GM23338 (cell line): ENCODE measurements around the gene ZCCHC13. TPM values are rescaled to one million over a fixed set of nuclear protein-coding genes. Genes with fewer than 3 reads are reported as not detected.

Experiments used
- ATAC-seq: fragments of 200-7000 bp; cut with Tn5 transposase; 3 replicates; pipeline ENCODE4 v1.9.1; 2020
- DNase-seq: peaks from one replicate; pipeline ENCODE4 v3.0.0-alpha.2; 2015; ENCODE audit warnings: low spot score
- H2AFZ ChIP-seq: fragments of 200-600 bp; sonication (generic); 2 replicates; pipeline ENCODE4 v1.8.0; 2016; ENCODE audit warnings: antibody characterized with exemption, mild to moderate bottlenecking, moderate library complexity
- H3F3A ChIP-seq: fragments of 200-600 bp; sonication (generic); replicated peaks from 2 replicates; pipeline ENCODE4 v1.8.0; 2017; ENCODE audit warnings: antibody characterized with exemption, mixed run types, low read depth
- H3K27ac ChIP-seq: fragments of 200-600 bp; sonication (generic); 2 replicates; pipeline ENCODE4 v1.6.1; 2016; ENCODE audit warnings: low read depth
- H3K27me3 ChIP-seq: fragments of 200-600 bp; sonication (generic); 2 replicates; pipeline ENCODE4 v1.8.0; 2016; ENCODE audit warnings: mild to moderate bottlenecking, mixed run types, moderate library complexity; ENCODE audit not compliant: insufficient read depth
- H3K36me3 ChIP-seq: fragments of 200-600 bp; sonication (generic); 2 replicates; pipeline ENCODE4 v1.8.0; 2016; ENCODE audit warnings: mild to moderate bottlenecking; ENCODE audit not compliant: insufficient read depth
- H3K4me1 ChIP-seq: fragments of 200-600 bp; sonication (generic); 2 replicates; pipeline ENCODE4 v1.8.0; 2016; ENCODE audit warnings: mild to moderate bottlenecking, moderate library complexity; ENCODE audit not compliant: insufficient read depth
- H3K4me2 ChIP-seq: fragments of 200-600 bp; sonication (generic); 2 replicates; pipeline ENCODE4 v1.7.1; 2017; ENCODE audit warnings: mixed run types
- H3K4me3 ChIP-seq: fragments of 200-600 bp; sonication (generic); 2 replicates; pipeline ENCODE4 v1.6.1; 2016; ENCODE audit warnings: mixed run types
- H3K79me2 ChIP-seq: fragments of 200-600 bp; sonication (generic); replicated peaks from 2 replicates; pipeline ENCODE4 v1.8.0; 2017; ENCODE audit warnings: mild to moderate bottlenecking; ENCODE audit not compliant: insufficient read depth
- H3K9me2 ChIP-seq: fragments of 200-600 bp; sonication (generic); 2 replicates; pipeline ENCODE4 v1.8.0; 2017; ENCODE audit not compliant: insufficient read depth
- H4K20me1 ChIP-seq: fragments of 200-600 bp; sonication (generic); replicated peaks from 2 replicates; pipeline ENCODE4 v1.8.0; 2017; ENCODE audit warnings: mild to moderate bottlenecking; ENCODE audit not compliant: insufficient read depth
- H3K27ac Mint-ChIP-seq: 2 replicates; pipeline ENCODE4 v1.8.0; 2020; ENCODE audit warnings: inconsistent platforms, mild to moderate bottlenecking, moderate library complexity, mixed read lengths
- H3K27me3 Mint-ChIP-seq: 3 replicates; pipeline ENCODE4 v1.8.0; 2022; ENCODE audit warnings: low read depth, mild to moderate bottlenecking, moderate library complexity, mixed read lengths, inconsistent platforms; ENCODE audit not compliant: insufficient read depth, poor library complexity
- H3K36me3 Mint-ChIP-seq: 3 replicates; pipeline ENCODE4 v1.8.0; 2021; ENCODE audit warnings: low read depth, mild to moderate bottlenecking, inconsistent platforms, moderate library complexity, mixed read lengths
- H3K4me1 Mint-ChIP-seq: 3 replicates; pipeline ENCODE4 v1.8.0; 2020; ENCODE audit warnings: mild to moderate bottlenecking, inconsistent platforms, mixed read lengths
- H3K4me3 Mint-ChIP-seq: 3 replicates; pipeline ENCODE4 v1.8.0; 2021; ENCODE audit warnings: moderate library complexity, mild to moderate bottlenecking, inconsistent platforms, mixed read lengths
- H3K9me3 Mint-ChIP-seq: 3 replicates; pipeline ENCODE4 v1.8.0; 2020; ENCODE audit warnings: moderate library complexity, mild to moderate bottlenecking, inconsistent platforms, mixed read lengths
- CREB1 ChIP-seq: fragments of 250-450 bp; sonication (Bioruptor Pico); IDR thresholded peaks from 2 replicates; pipeline ENCODE4 v1.5.0; 2020; ENCODE audit warnings: low read depth, mild to moderate bottlenecking, moderate library complexity
- EZH2 ChIP-seq: fragments of 200-600 bp; sonication (generic); IDR thresholded peaks from one replicate; pipeline ENCODE4 v1.8.0; 2017; ENCODE audit warnings: antibody characterized with exemption, mild to moderate bottlenecking, low read depth; ENCODE audit not compliant: unreplicated experiment
- EZH2phosphoT487 ChIP-seq: fragments of 200-600 bp; sonication (generic); IDR thresholded peaks from one replicate; pipeline ENCODE4 v1.8.1; 2018; ENCODE audit warnings: antibody characterized with exemption; ENCODE audit not compliant: unreplicated experiment
- JUNB ChIP-seq: IDR thresholded peaks from one replicate; pipeline ENCODE4 v1.6.1; 2016; ENCODE audit warnings: antibody characterized with exemption; ENCODE audit not compliant: unreplicated experiment
- NANOG ChIP-seq: IDR thresholded peaks from 2 replicates; pipeline ENCODE4 v1.6.1; 2016; ENCODE audit warnings: antibody characterized with exemption, borderline replicate concordance
- POLR2AphosphoS5 ChIP-seq: IDR thresholded peaks from 2 replicates; pipeline ENCODE4 v1.6.1; 2016; ENCODE audit warnings: antibody characterized with exemption, low read depth
- STAT1 ChIP-seq: IDR thresholded peaks from one replicate; pipeline ENCODE4 v1.6.1; 2016; ENCODE audit warnings: antibody characterized with exemption; ENCODE audit not compliant: unreplicated experiment
- ZNF114 ChIP-seq: fragments of 250-450 bp; sonication (Bioruptor Pico); IDR thresholded peaks from 2 replicates; pipeline ENCODE4 v1.5.0; 2020; ENCODE audit warnings: mild to moderate bottlenecking, moderate library complexity
- ZNF331 ChIP-seq: fragments of 250-450 bp; sonication (Bioruptor Pico); IDR thresholded peaks from 2 replicates; pipeline ENCODE4 v1.5.0; 2020; ENCODE audit warnings: low read depth, mild to moderate bottlenecking, moderate library complexity
- polyA plus RNA-seq: library from polyadenylated mRNA; unstranded; fragments of >200 nt; fragmentation: Nextera tagmentation; extraction: Ambion mirVana; gene quantifications from 2 replicates; pipeline ENCODE4 v1.2.1, GENCODE V29; 2016
- total RNA-seq: library from RNA; depleted of rRNA; stranded (reverse); fragments of >200 nt; shearing (Covaris generic); gene quantifications from 2 replicates; pipeline ENCODE4 v1.2.3, GENCODE V29; 2014
- TF ChIP-seq, protein P1 (sequence below), 2 experiments: fragments of 200-600 bp in 1 of 2; sonication (generic) in 1 of 2; conservative IDR thresholded peaks; 2 replicates each; pipeline versions ENCODE4 v1.5.1 to v1.6.1; 2016 to 2017; ENCODE audit warnings: antibody characterized with exemption in 2 of 2, low read depth in 2 of 2, mild to moderate bottlenecking in 2 of 2, moderate library complexity in 1 of 2
- TF ChIP-seq, protein P2 (sequence below): IDR thresholded peaks from 2 replicates; pipeline ENCODE4 v1.6.1; 2016; ENCODE audit warnings: antibody characterized with exemption
- TF ChIP-seq, protein P3 (sequence below): fragments of 250-450 bp; sonication (Bioruptor Pico); IDR thresholded peaks from 2 replicates; pipeline ENCODE4 v1.5.0; 2020; ENCODE audit warnings: mild to moderate bottlenecking, moderate library complexity
- TF ChIP-seq, protein P4 (sequence below): IDR thresholded peaks from one replicate; pipeline ENCODE4 v1.6.1; 2018; ENCODE audit warnings: antibody characterized with exemption; ENCODE audit not compliant: unreplicated experiment

The ZCCHC13 gene
- total and polyA plus RNA-seq, 2 experiments from 2014 or later, result not detected

DNA sequence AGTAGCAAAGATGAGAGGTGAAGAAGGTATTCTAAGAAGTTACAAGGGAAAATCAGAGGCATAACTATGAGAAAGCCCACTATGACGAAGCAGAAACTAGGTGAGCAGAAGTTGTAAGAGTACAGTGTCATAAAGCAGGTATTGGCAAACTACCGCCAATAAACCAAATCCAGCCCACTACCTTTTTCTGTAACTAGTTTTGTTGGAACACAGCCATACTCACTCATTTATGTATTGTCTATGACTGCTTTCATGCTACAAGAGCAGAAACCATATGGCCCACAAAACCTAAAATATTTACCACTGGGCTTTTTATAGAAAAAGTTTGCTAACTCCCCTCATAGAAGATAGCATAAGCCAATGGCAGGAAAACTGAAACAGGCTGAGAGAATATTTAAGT, 31.8 kb upstream of the ZCCHC13 start:
- 0 out of 2 replicates have a peak overlapping the region, but pooled peaks have one; percentile 79 for H3K27ac Mint-ChIP-seq
- Histone ChIP-seq H3K4me2 (no peak overlapping the region), H3K4me3 (no peak overlapping the region), H3K27me3 (no peaks in the 10 kb centered on the region), H3F3A (no peaks in the 10 kb centered on the region), H3K36me3 (peaks cover 8% of the 10 kb centered on the region; the same call in 1 of the 2 replicates), H3K27ac (peak overlapping the region; percentile 29; the same call in 1 of the 2 replicates), H3K4me1 (peaks cover 14% of the 10 kb centered on the region; the same call in 1 of the 2 replicates), H3K79me2 (peaks cover 44% of the 10 kb centered on the region), H3K9me2 (no peaks in the 10 kb centered on the region), H2AFZ (no peak overlapping the region), H4K20me1 (no peaks in the 10 kb centered on the region; the same call in 1 of the 2 replicates)
- peaks cover 74% of the 10 kb centered on the region for H3K36me3 Mint-ChIP-seq
- ATAC-seq (no peak), DNase-seq (no peak)
- H3K4me3 Mint-ChIP-seq, result no peak overlapping the region
- peaks cover 38% of the 10 kb centered on the region for H3K4me1 Mint-ChIP-seq
- H3K9me3 Mint-ChIP-seq, result no peaks in the 10 kb centered on the region
- H3K27me3 Mint-ChIP-seq, result no peaks in the 10 kb centered on the region
- no peak for TF ChIP-seq STAT1
- TF ChIP-seq, protein P1, sequence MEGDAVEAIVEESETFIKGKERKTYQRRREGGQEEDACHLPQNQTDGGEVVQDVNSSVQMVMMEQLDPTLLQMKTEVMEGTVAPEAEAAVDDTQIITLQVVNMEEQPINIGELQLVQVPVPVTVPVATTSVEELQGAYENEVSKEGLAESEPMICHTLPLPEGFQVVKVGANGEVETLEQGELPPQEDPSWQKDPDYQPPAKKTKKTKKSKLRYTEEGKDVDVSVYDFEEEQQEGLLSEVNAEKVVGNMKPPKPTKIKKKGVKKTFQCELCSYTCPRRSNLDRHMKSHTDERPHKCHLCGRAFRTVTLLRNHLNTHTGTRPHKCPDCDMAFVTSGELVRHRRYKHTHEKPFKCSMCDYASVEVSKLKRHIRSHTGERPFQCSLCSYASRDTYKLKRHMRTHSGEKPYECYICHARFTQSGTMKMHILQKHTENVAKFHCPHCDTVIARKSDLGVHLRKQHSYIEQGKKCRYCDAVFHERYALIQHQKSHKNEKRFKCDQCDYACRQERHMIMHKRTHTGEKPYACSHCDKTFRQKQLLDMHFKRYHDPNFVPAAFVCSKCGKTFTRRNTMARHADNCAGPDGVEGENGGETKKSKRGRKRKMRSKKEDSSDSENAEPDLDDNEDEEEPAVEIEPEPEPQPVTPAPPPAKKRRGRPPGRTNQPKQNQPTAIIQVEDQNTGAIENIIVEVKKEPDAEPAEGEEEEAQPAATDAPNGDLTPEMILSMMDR (conservative IDR thresholded peaks at IDR 0.05; ENCODE audit: low read depth in 2 of 2), result no peak
- no peak for TF ChIP-seq JUNB
- no peak for TF ChIP-seq ZNF331 (CRISPR knock-in tag)
- TF ChIP-seq, protein P2, sequence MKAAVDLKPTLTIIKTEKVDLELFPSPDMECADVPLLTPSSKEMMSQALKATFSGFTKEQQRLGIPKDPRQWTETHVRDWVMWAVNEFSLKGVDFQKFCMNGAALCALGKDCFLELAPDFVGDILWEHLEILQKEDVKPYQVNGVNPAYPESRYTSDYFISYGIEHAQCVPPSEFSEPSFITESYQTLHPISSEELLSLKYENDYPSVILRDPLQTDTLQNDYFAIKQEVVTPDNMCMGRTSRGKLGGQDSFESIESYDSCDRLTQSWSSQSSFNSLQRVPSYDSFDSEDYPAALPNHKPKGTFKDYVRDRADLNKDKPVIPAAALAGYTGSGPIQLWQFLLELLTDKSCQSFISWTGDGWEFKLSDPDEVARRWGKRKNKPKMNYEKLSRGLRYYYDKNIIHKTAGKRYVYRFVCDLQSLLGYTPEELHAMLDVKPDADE, result no peak
- TF ChIP-seq, protein P3, sequence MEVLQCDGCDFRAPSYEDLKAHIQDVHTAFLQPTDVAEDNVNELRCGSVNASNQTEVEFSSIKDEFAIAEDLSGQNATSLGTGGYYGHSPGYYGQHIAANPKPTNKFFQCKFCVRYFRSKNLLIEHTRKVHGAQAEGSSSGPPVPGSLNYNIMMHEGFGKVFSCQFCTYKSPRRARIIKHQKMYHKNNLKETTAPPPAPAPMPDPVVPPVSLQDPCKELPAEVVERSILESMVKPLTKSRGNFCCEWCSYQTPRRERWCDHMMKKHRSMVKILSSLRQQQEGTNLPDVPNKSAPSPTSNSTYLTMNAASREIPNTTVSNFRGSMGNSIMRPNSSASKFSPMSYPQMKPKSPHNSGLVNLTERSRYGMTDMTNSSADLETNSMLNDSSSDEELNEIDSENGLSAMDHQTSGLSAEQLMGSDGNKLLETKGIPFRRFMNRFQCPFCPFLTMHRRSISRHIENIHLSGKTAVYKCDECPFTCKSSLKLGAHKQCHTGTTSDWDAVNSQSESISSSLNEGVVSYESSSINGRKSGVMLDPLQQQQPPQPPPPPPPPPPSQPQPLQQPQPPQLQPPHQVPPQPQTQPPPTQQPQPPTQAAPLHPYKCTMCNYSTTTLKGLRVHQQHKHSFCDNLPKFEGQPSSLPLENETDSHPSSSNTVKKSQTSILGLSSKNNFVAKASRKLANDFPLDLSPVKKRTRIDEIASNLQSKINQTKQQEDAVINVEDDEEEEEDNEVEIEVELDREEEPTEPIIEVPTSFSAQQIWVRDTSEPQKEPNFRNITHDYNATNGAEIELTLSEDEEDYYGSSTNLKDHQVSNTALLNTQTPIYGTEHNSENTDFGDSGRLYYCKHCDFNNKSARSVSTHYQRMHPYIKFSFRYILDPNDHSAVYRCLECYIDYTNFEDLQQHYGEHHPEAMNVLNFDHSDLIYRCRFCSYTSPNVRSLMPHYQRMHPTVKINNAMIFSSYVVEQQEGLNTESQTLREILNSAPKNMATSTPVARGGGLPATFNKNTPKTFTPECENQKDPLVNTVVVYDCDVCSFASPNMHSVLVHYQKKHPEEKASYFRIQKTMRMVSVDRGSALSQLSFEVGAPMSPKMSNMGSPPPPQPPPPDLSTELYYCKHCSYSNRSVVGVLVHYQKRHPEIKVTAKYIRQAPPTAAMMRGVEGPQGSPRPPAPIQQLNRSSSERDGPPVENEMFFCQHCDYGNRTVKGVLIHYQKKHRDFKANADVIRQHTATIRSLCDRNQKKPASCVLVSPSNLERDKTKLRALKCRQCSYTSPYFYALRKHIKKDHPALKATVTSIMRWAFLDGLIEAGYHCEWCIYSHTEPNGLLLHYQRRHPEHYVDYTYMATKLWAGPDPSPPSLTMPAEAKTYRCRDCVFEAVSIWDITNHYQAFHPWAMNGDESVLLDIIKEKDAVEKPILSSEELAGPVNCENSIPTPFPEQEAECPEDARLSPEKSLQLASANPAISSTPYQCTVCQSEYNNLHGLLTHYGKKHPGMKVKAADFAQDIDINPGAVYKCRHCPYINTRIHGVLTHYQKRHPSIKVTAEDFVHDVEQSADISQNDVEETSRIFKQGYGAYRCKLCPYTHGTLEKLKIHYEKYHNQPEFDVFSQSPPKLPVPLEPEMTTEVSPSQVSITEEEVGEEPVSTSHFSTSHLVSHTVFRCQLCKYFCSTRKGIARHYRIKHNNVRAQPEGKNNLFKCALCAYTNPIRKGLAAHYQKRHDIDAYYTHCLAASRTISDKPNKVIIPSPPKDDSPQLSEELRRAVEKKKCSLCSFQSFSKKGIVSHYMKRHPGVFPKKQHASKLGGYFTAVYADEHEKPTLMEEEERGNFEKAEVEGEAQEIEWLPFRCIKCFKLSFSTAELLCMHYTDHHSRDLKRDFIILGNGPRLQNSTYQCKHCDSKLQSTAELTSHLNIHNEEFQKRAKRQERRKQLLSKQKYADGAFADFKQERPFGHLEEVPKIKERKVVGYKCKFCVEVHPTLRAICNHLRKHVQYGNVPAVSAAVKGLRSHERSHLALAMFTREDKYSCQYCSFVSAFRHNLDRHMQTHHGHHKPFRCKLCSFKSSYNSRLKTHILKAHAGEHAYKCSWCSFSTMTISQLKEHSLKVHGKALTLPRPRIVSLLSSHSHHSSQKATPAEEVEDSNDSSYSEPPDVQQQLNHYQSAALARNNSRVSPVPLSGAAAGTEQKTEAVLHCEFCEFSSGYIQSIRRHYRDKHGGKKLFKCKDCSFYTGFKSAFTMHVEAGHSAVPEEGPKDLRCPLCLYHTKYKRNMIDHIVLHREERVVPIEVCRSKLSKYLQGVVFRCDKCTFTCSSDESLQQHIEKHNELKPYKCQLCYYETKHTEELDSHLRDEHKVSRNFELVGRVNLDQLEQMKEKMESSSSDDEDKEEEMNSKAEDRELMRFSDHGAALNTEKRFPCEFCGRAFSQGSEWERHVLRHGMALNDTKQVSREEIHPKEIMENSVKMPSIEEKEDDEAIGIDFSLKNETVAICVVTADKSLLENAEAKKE (CRISPR knock-in tag), result no peak
- TF ChIP-seq, protein P4, sequence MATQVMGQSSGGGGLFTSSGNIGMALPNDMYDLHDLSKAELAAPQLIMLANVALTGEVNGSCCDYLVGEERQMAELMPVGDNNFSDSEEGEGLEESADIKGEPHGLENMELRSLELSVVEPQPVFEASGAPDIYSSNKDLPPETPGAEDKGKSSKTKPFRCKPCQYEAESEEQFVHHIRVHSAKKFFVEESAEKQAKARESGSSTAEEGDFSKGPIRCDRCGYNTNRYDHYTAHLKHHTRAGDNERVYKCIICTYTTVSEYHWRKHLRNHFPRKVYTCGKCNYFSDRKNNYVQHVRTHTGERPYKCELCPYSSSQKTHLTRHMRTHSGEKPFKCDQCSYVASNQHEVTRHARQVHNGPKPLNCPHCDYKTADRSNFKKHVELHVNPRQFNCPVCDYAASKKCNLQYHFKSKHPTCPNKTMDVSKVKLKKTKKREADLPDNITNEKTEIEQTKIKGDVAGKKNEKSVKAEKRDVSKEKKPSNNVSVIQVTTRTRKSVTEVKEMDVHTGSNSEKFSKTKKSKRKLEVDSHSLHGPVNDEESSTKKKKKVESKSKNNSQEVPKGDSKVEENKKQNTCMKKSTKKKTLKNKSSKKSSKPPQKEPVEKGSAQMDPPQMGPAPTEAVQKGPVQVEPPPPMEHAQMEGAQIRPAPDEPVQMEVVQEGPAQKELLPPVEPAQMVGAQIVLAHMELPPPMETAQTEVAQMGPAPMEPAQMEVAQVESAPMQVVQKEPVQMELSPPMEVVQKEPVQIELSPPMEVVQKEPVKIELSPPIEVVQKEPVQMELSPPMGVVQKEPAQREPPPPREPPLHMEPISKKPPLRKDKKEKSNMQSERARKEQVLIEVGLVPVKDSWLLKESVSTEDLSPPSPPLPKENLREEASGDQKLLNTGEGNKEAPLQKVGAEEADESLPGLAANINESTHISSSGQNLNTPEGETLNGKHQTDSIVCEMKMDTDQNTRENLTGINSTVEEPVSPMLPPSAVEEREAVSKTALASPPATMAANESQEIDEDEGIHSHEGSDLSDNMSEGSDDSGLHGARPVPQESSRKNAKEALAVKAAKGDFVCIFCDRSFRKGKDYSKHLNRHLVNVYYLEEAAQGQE, result no peak
- TF ChIP-seq CREB1 (CRISPR knock-in tag), result no peak
- no peak for TF ChIP-seq EZH2phosphoT487
- no peak for TF ChIP-seq NANOG
- TF ChIP-seq EZH2, result no peak
- TF ChIP-seq POLR2AphosphoS5, result no peak
- TF ChIP-seq ZNF114, result no peak
